Urinary bladder (tissue), 4 donors: Measurements from ENCODE around the gene RPRML. TPM values are rescaled to one million over a fixed set of nuclear protein-coding genes. Genes with fewer than 3 reads are reported as not detected.
"Not testable (repeated sequence)": the region's sequence is repeated elsewhere in the genome, so short reads cannot be mapped to it uniquely, and the experiment has no call there.

Source experiments
- DNase-seq: peaks from one replicate; pipeline ENCODE4 v3.0.0-alpha.2; 2015; ENCODE audit errors: extremely low spot score
- H3K27ac ChIP-seq: one replicate; pipeline ENCODE4 v1.5.1; 2013; ENCODE audit warnings: low read depth, mild to moderate bottlenecking, moderate library complexity
- H3K36me3 ChIP-seq: one replicate; pipeline ENCODE4 v1.6.1; 2013; ENCODE audit warnings: mild to moderate bottlenecking, moderate library complexity; ENCODE audit not compliant: insufficient read depth
- H3K4me1 ChIP-seq: one replicate; pipeline ENCODE4 v1.6.1; 2013; ENCODE audit warnings: mild to moderate bottlenecking, moderate library complexity; ENCODE audit not compliant: insufficient read depth
- H3K4me3 ChIP-seq: one replicate; pipeline ENCODE4 v1.5.1; 2013; ENCODE audit warnings: low read depth, low read length
- WGBS: extraction: QIAGEN DNeasy Blood & Tissue Kit; methylation state at CpG from one replicate; pipeline ENCODE4 v1.1.7; 2013; 5-methylcytosine and 5-hydroxymethylcytosine counted together
- polyA plus RNA-seq: library from polyadenylated mRNA; stranded (reverse); fragments of 200-250 nt; gene quantifications from one replicate; pipeline ENCODE4 v1.2.3, GENCODE V29; 2013
- total RNA-seq: library from RNA; depleted of rRNA; stranded (reverse); fragments of >200 nt; gene quantifications from one replicate; pipeline ENCODE4 v1.2.3, GENCODE V29; 2014
- donor health status: healthy with polysubstance abuse.
- donor health status: healthy.

The RPRML gene
- total and polyA plus RNA-seq, 2 donors: not detected

- no peak overlapping the region for H3K27ac ChIP-seq
- WGBS: 83% methylated on average over 6 of the region's 6 CpGs
These were observed 10.7 kb downstream of the RPRML start for GRCh38 chr17:46968224-46968834.

GRCh38 chr17:46964315-46965265, 14.5 kb downstream of the RPRML start:
- H3K27ac ChIP-seq: no peak overlapping the region
- WGBS: 73% methylated on average over 9 of the region's 9 CpGs
- no peaks in the 10 kb centered on the region for H3K4me1 ChIP-seq
- no peak for DNase-seq
- no peak overlapping the region for H3K4me3 ChIP-seq
- no peaks in the 10 kb centered on the region for H3K36me3 ChIP-seq

More at GRCh38 chr17:46968224-46968834, 10.7 kb downstream of the RPRML start:
- no peaks in the 10 kb centered on the region for H3K4me1 ChIP-seq
- H3K36me3 ChIP-seq: no peaks in the 10 kb centered on the region
- DNase-seq: no peak
- H3K4me3 ChIP-seq: no peak overlapping the region

GRCh38 chr17:46963571-46963970, 15.5 kb downstream of the RPRML start:
- no peak overlapping the region for H3K27ac ChIP-seq
- H3K36me3 ChIP-seq: no peaks in the 10 kb centered on the region
- DNase-seq: no peak
- H3K4me3 ChIP-seq: no peak overlapping the region
- WGBS: 78% methylated on average over 2 of the region's 2 CpGs
- no peaks in the 10 kb centered on the region for H3K4me1 ChIP-seq

- DNase-seq: no peak
- Histone ChIP-seq H3K27ac (no peak overlapping the region), H3K4me3 (no peak overlapping the region), H3K4me1 (no peaks in the 10 kb centered on the region), H3K36me3 (no peaks in the 10 kb centered on the region)
- 11% methylated on average over 1 of the region's 1 CpG for WGBS
These were observed 16.7 kb downstream of the RPRML start for GRCh38 chr17:46962374-46962790.

- Histone ChIP-seq H3K36me3 (no peaks in the 10 kb centered on the region), H3K27ac (no peak overlapping the region), H3K4me1 (no peaks in the 10 kb centered on the region), H3K4me3 (no peak overlapping the region)
- DNase-seq: no peak
- WGBS: 39% methylated on average over 2 of the region's 2 CpGs
These were observed 18.9 kb downstream of the RPRML start for GRCh38 chr17:46960152-46960551.

GRCh38 chr17:46958041-46958591, 20.9 kb downstream of the RPRML start:
- 44% methylated on average over 8 of the region's 8 CpGs for WGBS
- Histone ChIP-seq H3K4me1 (no peaks in the 10 kb centered on the region), H3K36me3 (no peaks in the 10 kb centered on the region), H3K27ac (no peak overlapping the region), H3K4me3 (no peak overlapping the region)
- no peak for DNase-seq

- not testable (repeated sequence) for H3K4me3 ChIP-seq, H3K27ac ChIP-seq
- WGBS: 82% methylated on average over 2 of the region's 4 CpGs
These were observed 25.9 kb downstream of the RPRML start for GRCh38 chr17:46953191-46953590.

GRCh38 chr17:46952115-46952514, 26.9 kb downstream of the RPRML start:
- Histone ChIP-seq H3K4me1 (no peaks in the 10 kb centered on the region), H3K4me3 (no peak overlapping the region), H3K27ac (no peak overlapping the region), H3K36me3 (no peaks in the 10 kb centered on the region)
- no peak for DNase-seq
- WGBS: 76% methylated on average over 9 of the region's 9 CpGs

More at GRCh38 chr17:46953191-46953590, 25.9 kb downstream of the RPRML start:
- DNase-seq, H3K4me1 ChIP-seq, H3K36me3 ChIP-seq: not testable (repeated sequence)

GRCh38 chr17:46951706-46952105, 27.3 kb downstream of the RPRML start:
- no peak overlapping the region for H3K27ac ChIP-seq
- DNase-seq: no peak
- no peaks in the 10 kb centered on the region for H3K4me1 ChIP-seq
- no peak overlapping the region for H3K4me3 ChIP-seq
- no peaks in the 10 kb centered on the region for H3K36me3 ChIP-seq
- 20% methylated on average over 5 of the region's 5 CpGs for WGBS

- no peaks in the 10 kb centered on the region for H3K36me3 ChIP-seq
- no peak overlapping the region for H3K27ac ChIP-seq
- WGBS: 56% methylated on average over 16 of the region's 16 CpGs
- no peaks in the 10 kb centered on the region for H3K4me1 ChIP-seq
- DNase-seq: no peak
- no peak overlapping the region for H3K4me3 ChIP-seq
These were observed 27.9 kb downstream of the RPRML start for GRCh38 chr17:46950997-46951621.

- WGBS: 71% methylated on average over 7 of the region's 7 CpGs
- Histone ChIP-seq H3K4me1 (no peaks in the 10 kb centered on the region), H3K27ac (no peak overlapping the region), H3K36me3 (no peaks in the 10 kb centered on the region), H3K4me3 (no peak overlapping the region)
- no peak for DNase-seq
These were observed 28.6 kb downstream of the RPRML start for GRCh38 chr17:46950342-46950996.

- no peak for DNase-seq
- H3K36me3 ChIP-seq: no peaks in the 10 kb centered on the region
- 79% methylated on average over 11 of the region's 11 CpGs for WGBS
These were observed 29.5 kb downstream of the RPRML start for GRCh38 chr17:46949291-46950174.

More at GRCh38 chr17:46949291-46950174, 29.5 kb downstream of the RPRML start:
- H3K27ac ChIP-seq: no peak overlapping the region
- no peak overlapping the region for H3K4me3 ChIP-seq
- no peaks in the 10 kb centered on the region for H3K4me1 ChIP-seq
